IMR-90 (cell line): ENCODE data around the gene PRKN. TPM values are rescaled to one million over a fixed set of nuclear protein-coding genes. Genes with fewer than 3 reads are reported as not detected.

Experiments used
- ATAC-seq: fragments of 200-7000 bp; cut with Tn5 transposase; 2 replicates; pipeline ENCODE4 v1.9.1; 2020; ENCODE audit warnings: low read depth, mild to moderate bottlenecking, moderate library complexity
- BruUV-seq: library from RNA; stranded (reverse); fragments of 400-500 nt; replicated peaks from 2 replicates; lab custom pipeline; 2021; lab: Mats Ljungman, UMichigan
- CTCF ChIA-PET: fragments of 300-600 bp; formaldehyde crosslinking; extraction: SDS; loops from one replicate; lab custom pipeline; 2021; ENCODE audit warnings: antibody characterized with exemption; lab: Yijun Ruan, JAX
- POLR2A ChIA-PET: fragments of 300-600 bp; sonication (Branson Sonifier 250); formaldehyde crosslinking; loops from one replicate; lab custom pipeline; 2022; ENCODE audit warnings: antibody characterized with exemption; ENCODE audit not compliant: unreplicated experiment; lab: Charles Lee
- DNase-seq: peaks from one replicate; pipeline ENCODE4 v3.0.0; 2013
- H2AFZ ChIP-seq: replicated peaks from 2 replicates; pipeline ENCODE3; 2013; ENCODE audit warnings: low read length, mild to moderate bottlenecking; ENCODE audit not compliant: poor library complexity
- H2AK5ac ChIP-seq: 2 replicates; pipeline ENCODE4 v1.6.1; 2013; ENCODE audit warnings: low read depth, low read length, inconsistent platforms
- H2AK9ac ChIP-seq: replicated peaks from 2 replicates; pipeline ENCODE3; 2013; ENCODE audit warnings: mild to moderate bottlenecking, low read depth, low read length, moderate library complexity; ENCODE audit not compliant: poor library complexity
- H2BK120ac ChIP-seq: 2 replicates; pipeline ENCODE4 v1.6.1; 2013; ENCODE audit warnings: low read depth, low read length, inconsistent platforms
- H2BK15ac ChIP-seq: 3 replicates; pipeline ENCODE4 v1.6.1; 2013; ENCODE audit warnings: low read depth, low read length, inconsistent platforms
- H2BK20ac ChIP-seq: 2 replicates; pipeline ENCODE4 v1.6.1; 2013; ENCODE audit warnings: low read depth, mild to moderate bottlenecking, inconsistent platforms, low read length, moderate library complexity
- H2BK5ac ChIP-seq: 2 replicates; pipeline ENCODE4 v1.6.1; 2013; ENCODE audit warnings: mild to moderate bottlenecking, low read depth, low read length, inconsistent platforms; ENCODE audit not compliant: poor library complexity, severe bottlenecking
- H3K14ac ChIP-seq: replicated peaks from 2 replicates; pipeline ENCODE4 v1.6.1; 2013; ENCODE audit warnings: low read depth, low read length, inconsistent platforms
- H3K18ac ChIP-seq: 2 replicates; pipeline ENCODE4 v1.6.1; 2013; ENCODE audit warnings: low read depth, low read length, control low read depth
- H3K23ac ChIP-seq: 2 replicates; pipeline ENCODE4 v1.6.1; 2013; ENCODE audit warnings: low read depth, low read length, inconsistent platforms
- H3K27ac ChIP-seq: 2 replicates; pipeline ENCODE4 v1.5.1; 2013; ENCODE audit warnings: mild to moderate bottlenecking, control low read depth, low read length; ENCODE audit not compliant: insufficient read depth
- H3K27me3 ChIP-seq: 2 replicates; pipeline ENCODE4 v1.6.1; 2013; ENCODE audit warnings: low read length; ENCODE audit not compliant: control insufficient read depth, insufficient read depth
- H3K36me3 ChIP-seq: 2 replicates; pipeline ENCODE4 v1.6.1; 2013; ENCODE audit warnings: low read length, mixed read lengths; ENCODE audit not compliant: control insufficient read depth, insufficient read depth
- H3K4ac ChIP-seq: 2 replicates; pipeline ENCODE4 v1.6.1; 2013; ENCODE audit warnings: low read depth, low read length, inconsistent platforms
- H3K4me1 ChIP-seq: 2 replicates; pipeline ENCODE4 v1.6.1; 2013; ENCODE audit warnings: low read length, mixed read lengths; ENCODE audit not compliant: control insufficient read depth, insufficient read depth
- H3K4me2 ChIP-seq: 2 replicates; pipeline ENCODE4 v1.6.1; 2013; ENCODE audit warnings: low read depth, mild to moderate bottlenecking, control low read depth, low read length, moderate library complexity
- H3K4me3 ChIP-seq: 2 replicates; pipeline ENCODE4 v1.5.1; 2013; ENCODE audit warnings: low read depth, mild to moderate bottlenecking, control low read depth, low read length, moderate library complexity; ENCODE audit not compliant: insufficient read depth
- H3K56ac ChIP-seq: 2 replicates; pipeline ENCODE4 v1.6.1; 2013; ENCODE audit warnings: low read length, inconsistent platforms; ENCODE audit not compliant: insufficient read depth; ENCODE audit errors: extremely low read depth
- H3K79me1 ChIP-seq, 2 experiments: 2 replicates each; pipeline ENCODE4 v1.6.1; 2013; ENCODE audit warnings: low read length in 2 of 2, inconsistent platforms in 1 of 2, low read depth in 1 of 2
- H3K9ac ChIP-seq: 2 replicates; pipeline ENCODE4 v1.6.1; 2013; ENCODE audit warnings: low read depth, low read length, control low read depth
- H3K9me1 ChIP-seq: 2 replicates; pipeline ENCODE4 v1.6.1; 2013; ENCODE audit warnings: low read length, inconsistent platforms; ENCODE audit not compliant: insufficient read depth
- H3K9me3 ChIP-seq: 2 replicates; pipeline ENCODE4 v1.6.1; 2013; ENCODE audit warnings: low read length; ENCODE audit not compliant: control insufficient read depth, insufficient read depth
- H4K20me1 ChIP-seq: 2 replicates; pipeline ENCODE4 v1.6.1; 2013; ENCODE audit warnings: low read length, inconsistent platforms; ENCODE audit not compliant: insufficient read depth
- H4K5ac ChIP-seq: 2 replicates; pipeline ENCODE4 v1.6.1; 2013; ENCODE audit warnings: mild to moderate bottlenecking, low read depth, low read length, control low read depth
- H4K8ac ChIP-seq, 2 experiments: 2 replicates each; pipeline ENCODE4 v1.6.1; 2013; ENCODE audit warnings: low read depth in 2 of 2, low read length in 2 of 2, control low read depth in 1 of 2, inconsistent platforms in 1 of 2
- H4K91ac ChIP-seq: 2 replicates; pipeline ENCODE4 v1.6.1; 2013; ENCODE audit warnings: low read depth, low read length, inconsistent platforms; ENCODE audit not compliant: insufficient read depth
- CEBPB ChIP-seq: IDR thresholded peaks from 2 replicates; pipeline ENCODE4 v1.6.1; 2012; ENCODE audit warnings: low read depth, low read length, improper control_type of control experiment
- CTCF ChIP-seq: conservative IDR thresholded peaks from 2 replicates; pipeline ENCODE4 v1.5.1; 2012; ENCODE audit warnings: mild to moderate bottlenecking, low read depth, low read length, improper control_type of control experiment
- MAFK ChIP-seq: IDR thresholded peaks from 2 replicates; pipeline ENCODE4 v1.6.1; 2012; ENCODE audit warnings: low read depth, low read length, improper control_type of control experiment
- RCOR1 ChIP-seq: IDR thresholded peaks from 2 replicates; pipeline ENCODE4 v1.6.1; 2012; ENCODE audit warnings: mild to moderate bottlenecking, low read length, improper control_type of control experiment; ENCODE audit not compliant: insufficient replicate concordance
- USF2 ChIP-seq: fragments of 150-350 bp; IDR thresholded peaks from 2 replicates; pipeline ENCODE4 v1.6.1; 2017; ENCODE audit warnings: mild to moderate bottlenecking, antibody characterized with exemption, low read length, low read depth
- WGBS, 2 experiments: methylation state at CpG; one replicate each; pipeline versions ENCODE4 v1.1.5 to v1.1.7; 2013; ENCODE audit warnings: missing lambda C conversion rate in 2 of 2; ENCODE audit not compliant: insufficient read length in 1 of 2; ENCODE audit errors: extremely low coverage in 2 of 2; 5-methylcytosine and 5-hydroxymethylcytosine counted together
- dilution Hi-C: fragments of 300-500 bp; cut with HindIII; formaldehyde crosslinking; loops from one replicate; pipeline ENCODE4 v1.14.3; 2018; ENCODE audit warnings: low sequenced_read_pairs; ENCODE audit not compliant: unreplicated experiment
- in situ Hi-C: fragments of 300-500 bp; cut with MboI; formaldehyde crosslinking; loops from 3 replicates; pipeline ENCODE4 v1.14.3; 2019; ENCODE audit warnings: low sequenced_read_pairs, inconsistent platforms, mixed read lengths
- intact Hi-C: fragments of 100-400 bp; cut with micrococcal nuclease; formaldehyde crosslinking; loops from 2 replicates; pipeline ENCODE4 v1.10.0; 2022
- polyA plus RNA-seq, 3 experiments: library from polyadenylated mRNA; depleted of rRNA; stranded (reverse); fragments of >200 nt; gene quantifications; 2 replicates each; pipeline ENCODE4 v1.2.3, GENCODE V29; 2012; ENCODE audit warnings: low replicate concordance in 1 of 3
- total RNA-seq: library from RNA; depleted of rRNA; stranded (reverse); fragments of >200 nt; gene quantifications from 2 replicates; pipeline ENCODE4 v1.2.3, GENCODE V29; 2012

The PRKN gene
- total and polyA plus RNA-seq, 2 of the 4 experiments (the other 2 are of a cell fraction) = 0.15 to 0.18 TPM

GRCh38 chr6:162078667-162079066 is 648.9 kb downstream of the PRKN start:
- peaks cover 11% of the 10 kb centered on the region; the same call in 1 of the 2 replicates for H3K9me3 ChIP-seq
- H4K8ac ChIP-seq = no peak overlapping the region
- ATAC-seq (no peak), DNase-seq (no peak)
- H3K27ac ChIP-seq = no peak overlapping the region
- no peak overlapping the region for H4K5ac ChIP-seq
- H3K4me2 ChIP-seq = no peak overlapping the region
- ChIA-PET POLR2A (no interaction called here), CTCF (no interaction called here)
- no peak overlapping the region for H2BK5ac ChIP-seq
- no peak overlapping the region for H2AK9ac ChIP-seq
- no peak overlapping the region for H3K18ac ChIP-seq
- dilution Hi-C loops (no loop called here), in situ Hi-C loops (no loop called here), intact Hi-C loops (no loop called here)
- no peaks in the 10 kb centered on the region for H3K27me3 ChIP-seq
- no TSS peak for BruUV-seq
- no peak overlapping the region for H2AK5ac ChIP-seq
- no peak overlapping the region for H3K4ac ChIP-seq
- H2BK15ac ChIP-seq = no peak overlapping the region
- H2AFZ ChIP-seq = no peak overlapping the region
- H2BK120ac ChIP-seq = no peak overlapping the region
- H3K14ac ChIP-seq = no peak overlapping the region
- H3K23ac ChIP-seq = no peak overlapping the region
- H3K9me1 ChIP-seq = no peaks in the 10 kb centered on the region
- no peak overlapping the region for H2BK20ac ChIP-seq
- no peaks in the 10 kb centered on the region for H3K36me3 ChIP-seq
- WGBS, 2 experiments = no CpG with 5 or more reads among the region's 4 CpGs
- H3K4me1 ChIP-seq = no peaks in the 10 kb centered on the region
- no peak overlapping the region for H3K56ac ChIP-seq
- TF ChIP-seq MAFK (no peak), USF2 (no peak), RCOR1 (no peak), CEBPB (no peak), CTCF (no peak)
- H3K79me1 ChIP-seq = no peaks in the 10 kb centered on the region
- H4K20me1 ChIP-seq = no peaks in the 10 kb centered on the region
- H3K9ac ChIP-seq = no peak overlapping the region
- no peak overlapping the region for H4K91ac ChIP-seq
- H3K4me3 ChIP-seq = no peak overlapping the region
